HUES64 (cell line): ENCODE results near the gene CARS1. TPM values are rescaled to one million over a fixed set of nuclear protein-coding genes. Genes with fewer than 3 reads are reported as not detected.

Experiments
- H3K27ac ChIP-seq: 2 replicates; pipeline ENCODE4 v1.7.0; 2013; ENCODE audit warnings: low read depth, low read length, inconsistent platforms
- H3K27me3 ChIP-seq: 2 replicates; pipeline ENCODE4 v1.6.1; 2013; ENCODE audit warnings: mild to moderate bottlenecking, low read length; ENCODE audit not compliant: insufficient read depth
- H3K36me3 ChIP-seq: 2 replicates; pipeline ENCODE4 v1.6.1; 2013; ENCODE audit warnings: mild to moderate bottlenecking, low read length; ENCODE audit not compliant: insufficient read depth
- H3K4me1 ChIP-seq: 2 replicates; pipeline ENCODE4 v1.6.1; 2013; ENCODE audit warnings: mild to moderate bottlenecking, low read length, moderate library complexity; ENCODE audit not compliant: insufficient read depth
- H3K4me3 ChIP-seq: 2 replicates; pipeline ENCODE4 v1.5.1; 2013; ENCODE audit warnings: mild to moderate bottlenecking, low read length, moderate library complexity
- H3K9ac ChIP-seq: 2 replicates; pipeline ENCODE4 v1.6.1; 2013; ENCODE audit warnings: mild to moderate bottlenecking, low read depth, low read length
- H3K9me3 ChIP-seq: 2 replicates; pipeline ENCODE4 v1.6.1; 2013; ENCODE audit warnings: low read depth, low read length; ENCODE audit not compliant: insufficient read depth
- WGBS: fragments of 150-250, 120-280 bp; methylation state at CpG from one replicate; pipeline ENCODE4 v1.1.7; 2013; ENCODE audit warnings: missing lambda C conversion rate; 5-methylcytosine and 5-hydroxymethylcytosine counted together
- polyA plus RNA-seq, 2 experiments: library from polyadenylated mRNA; stranded (reverse); fragments of 50-300 nt; gene quantifications; one replicate each; pipeline ENCODE4 v1.2.3, GENCODE V29; 2013

The CARS1 gene
- 49.3 TPM for polyA plus RNA-seq (2013, experiment 1 of 2)
- polyA plus RNA-seq (2013, experiment 2 of 2) = 45.2 TPM

DNA sequence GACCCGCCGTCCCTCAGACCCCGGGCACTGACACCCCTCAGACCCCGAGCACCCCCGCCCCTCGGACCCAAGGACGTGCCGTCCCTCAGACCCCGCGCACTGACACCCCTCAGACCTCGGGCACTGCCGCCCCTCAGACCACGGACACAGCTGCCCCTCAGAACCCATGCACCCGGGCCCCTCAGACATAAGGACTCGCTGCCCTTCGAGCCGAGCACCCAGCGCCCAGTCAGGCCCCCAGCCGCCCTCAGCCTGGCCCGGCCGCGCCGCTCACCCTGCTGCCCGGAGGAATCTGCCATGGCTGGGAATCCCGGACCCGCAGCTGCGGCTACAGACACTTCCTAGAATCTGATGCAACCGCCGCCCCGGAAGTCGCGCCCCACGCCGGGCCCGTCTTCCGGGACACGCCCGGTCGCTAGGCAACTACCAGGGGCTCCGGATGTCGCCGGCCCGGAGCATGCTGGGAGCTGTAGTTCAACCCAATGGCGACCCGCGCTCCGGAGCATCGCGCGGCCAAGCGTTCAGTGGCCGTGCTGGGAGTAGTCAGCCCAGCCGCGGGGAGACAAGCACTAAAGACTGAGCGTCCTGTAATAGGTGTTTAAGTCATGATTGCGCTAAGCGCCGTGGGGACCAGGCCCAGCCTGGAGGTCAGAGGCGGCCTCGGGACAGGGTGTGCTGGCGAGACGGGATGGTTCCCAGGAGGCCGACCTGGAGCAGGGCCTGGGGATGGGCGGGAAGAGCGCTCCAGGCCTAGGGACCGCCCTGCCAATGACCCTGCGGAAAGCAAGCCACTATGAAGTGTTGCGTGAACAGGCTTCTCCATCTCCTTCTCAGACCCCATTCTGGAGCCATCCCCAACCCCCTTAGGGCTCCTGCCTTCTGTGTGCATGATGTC is at the start of gene CARS1:
Gene CARS1, minus strand, starts transcription at position 355 of the 895 bp plus-strand sequence. Its CDS starts 56 bp downstream, at position 299.
- H3K9ac ChIP-seq = peak within 1 kb of the TSS; percentile 97
- H3K27me3 ChIP-seq = no peaks in the 10 kb centered on the region
- peak within 1 kb of the TSS; percentile 99 for H3K4me3 ChIP-seq
- H3K36me3 ChIP-seq = peaks cover 9% of the 10 kb centered on the region
- 1% methylated on average over 68 of the region's 68 CpGs for whole genome bisulfite sequencing
- peak within 1 kb of the TSS; percentile 95; the same call in 1 of the 2 replicates for H3K27ac ChIP-seq
- H3K9me3 ChIP-seq = no peaks in the 10 kb centered on the region
- H3K4me1 ChIP-seq = peaks cover 11% of the 10 kb centered on the region; the same call in 1 of the 2 replicates

DNA sequence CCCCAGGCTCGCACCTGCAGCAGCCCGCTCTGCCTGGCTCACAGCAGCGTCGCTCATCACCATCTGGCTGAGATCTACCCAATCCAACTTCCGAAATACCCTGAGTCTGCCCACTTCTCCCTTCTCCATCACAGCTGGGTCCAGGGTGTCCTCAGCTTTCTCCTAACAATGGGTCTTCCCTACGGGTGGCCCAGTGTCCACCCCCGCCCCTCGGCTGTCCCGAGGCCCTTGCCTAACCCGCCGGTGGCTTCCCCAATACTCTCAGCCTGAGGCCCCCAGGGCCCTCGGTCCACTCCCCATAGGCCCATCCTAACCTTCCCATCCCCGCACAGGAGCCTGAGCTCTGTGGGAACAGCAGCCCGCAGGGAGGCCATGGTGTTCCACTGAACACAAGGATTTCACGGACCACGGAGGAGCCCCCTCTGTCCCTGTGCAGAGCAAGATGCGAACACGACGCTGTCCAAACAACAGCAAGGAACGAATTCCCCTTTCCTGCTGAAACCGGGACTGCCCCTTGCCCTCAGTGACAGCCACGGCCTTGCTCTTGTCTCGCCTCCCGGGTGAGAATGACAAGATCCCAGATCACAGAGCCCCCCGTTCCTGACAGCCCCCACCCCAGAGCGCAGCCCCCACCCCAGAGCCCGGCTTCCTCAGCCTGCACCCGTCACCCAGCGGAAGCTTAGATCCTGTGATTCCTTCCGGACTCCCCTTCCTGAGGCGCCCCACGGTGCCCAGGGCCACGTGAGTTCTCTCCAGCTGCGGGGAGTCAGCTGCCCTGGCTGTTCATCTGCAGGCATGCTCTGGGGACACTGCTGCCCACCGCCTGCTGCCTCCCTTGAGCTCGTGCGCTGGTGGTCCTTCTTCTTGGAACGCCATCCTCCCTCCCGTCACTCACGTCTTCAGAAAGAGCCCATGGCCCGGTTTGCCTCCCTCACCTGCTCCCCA is 48.8 kb upstream of the CARS1 start:
- Histone ChIP-seq H3K4me3 (no peak overlapping the region), H3K4me1 (no peaks in the 10 kb centered on the region), H3K36me3 (no peaks in the 10 kb centered on the region), H3K27me3 (no peaks in the 10 kb centered on the region), H3K9ac (no peak overlapping the region), H3K27ac (no peak overlapping the region), H3K9me3 (no peaks in the 10 kb centered on the region)
- 91% methylated on average over 41 of the region's 41 CpGs for WGBS

DNA sequence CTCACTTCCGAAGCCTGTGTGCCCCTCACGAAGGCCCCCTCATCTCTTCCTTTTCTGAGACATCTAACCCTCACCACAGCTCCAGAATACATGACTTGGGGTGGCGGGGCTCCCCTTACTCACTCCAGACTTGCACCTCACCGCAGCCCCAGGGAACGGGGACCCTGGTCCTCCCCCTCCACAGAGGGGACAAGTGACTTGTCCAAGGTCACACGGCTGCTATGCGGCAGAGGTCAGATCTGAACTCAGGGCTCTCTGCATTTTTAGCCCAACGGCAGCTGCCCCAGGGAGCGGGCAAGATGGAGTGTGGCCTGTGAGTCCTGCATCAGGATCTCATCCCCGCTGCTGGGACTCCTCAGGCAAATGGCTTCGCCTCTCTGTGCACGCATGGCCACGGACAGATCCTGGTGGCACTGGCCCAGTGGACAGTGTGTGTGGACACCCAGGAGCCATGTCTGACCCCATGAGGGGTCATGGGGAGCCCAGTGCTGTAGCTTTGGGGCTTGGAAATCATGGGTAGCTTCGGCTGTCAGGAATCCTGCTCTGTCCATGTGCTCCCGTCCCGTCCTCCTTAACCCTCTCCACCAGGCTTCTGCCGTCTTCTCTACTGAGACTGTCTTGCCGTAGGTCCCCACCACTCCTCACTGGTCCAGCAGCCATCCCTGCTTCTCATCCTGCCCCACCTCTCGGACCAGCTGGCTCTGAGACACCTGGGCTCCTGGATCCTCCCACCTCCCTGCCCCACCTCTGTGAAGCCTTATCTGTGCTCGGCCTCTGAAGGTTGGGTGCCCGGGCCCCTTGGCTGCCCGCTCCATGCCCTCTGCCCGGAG is 48.0 kb upstream of the CARS1 start:
- Histone ChIP-seq H3K36me3 (no peaks in the 10 kb centered on the region), H3K9me3 (no peaks in the 10 kb centered on the region), H3K27ac (no peak overlapping the region), H3K4me1 (no peaks in the 10 kb centered on the region), H3K4me3 (no peak overlapping the region), H3K9ac (no peak overlapping the region), H3K27me3 (no peaks in the 10 kb centered on the region)
- 93% methylated on average over 23 of the region's 23 CpGs for WGBS

DNA sequence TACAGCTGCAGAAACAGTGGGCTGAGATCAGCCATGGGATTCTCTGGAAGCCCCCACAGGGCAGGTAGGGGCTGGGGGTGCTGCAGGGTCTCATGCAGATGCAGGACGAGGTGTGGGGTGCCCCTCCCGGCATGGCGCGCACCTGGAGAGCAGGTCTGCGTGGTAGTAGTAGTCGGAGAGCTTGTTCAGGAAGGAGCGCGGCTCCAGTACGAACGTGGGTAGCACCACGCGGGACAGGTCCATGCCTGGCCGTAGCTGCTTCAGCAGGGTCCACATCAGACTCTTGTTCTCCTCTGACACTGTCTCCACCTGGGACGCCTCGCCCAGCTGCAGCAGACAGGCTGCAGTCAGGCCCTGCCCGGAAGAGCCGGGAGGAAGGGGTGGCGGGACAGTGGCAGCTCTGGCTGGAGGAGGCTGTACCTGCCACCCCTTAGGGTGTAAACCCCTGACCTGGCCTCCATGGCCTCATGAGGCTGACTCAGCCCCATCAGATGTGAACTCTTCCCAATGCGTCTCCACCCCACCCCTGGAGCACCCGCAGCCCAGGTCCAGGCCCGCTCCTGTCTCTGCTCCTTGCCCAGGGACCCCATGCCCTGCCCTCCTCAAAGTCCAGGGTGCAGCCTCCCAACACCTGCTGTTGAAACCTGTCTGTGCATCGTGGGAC is 47.0 kb upstream of the CARS1 start:
- WGBS = 92% methylated on average over 22 of the region's 22 CpGs
- Histone ChIP-seq H3K36me3 (no peaks in the 10 kb centered on the region), H3K4me1 (no peaks in the 10 kb centered on the region), H3K4me3 (no peak overlapping the region), H3K27me3 (no peaks in the 10 kb centered on the region), H3K9me3 (no peaks in the 10 kb centered on the region), H3K27ac (no peak overlapping the region), H3K9ac (no peak overlapping the region)

DNA sequence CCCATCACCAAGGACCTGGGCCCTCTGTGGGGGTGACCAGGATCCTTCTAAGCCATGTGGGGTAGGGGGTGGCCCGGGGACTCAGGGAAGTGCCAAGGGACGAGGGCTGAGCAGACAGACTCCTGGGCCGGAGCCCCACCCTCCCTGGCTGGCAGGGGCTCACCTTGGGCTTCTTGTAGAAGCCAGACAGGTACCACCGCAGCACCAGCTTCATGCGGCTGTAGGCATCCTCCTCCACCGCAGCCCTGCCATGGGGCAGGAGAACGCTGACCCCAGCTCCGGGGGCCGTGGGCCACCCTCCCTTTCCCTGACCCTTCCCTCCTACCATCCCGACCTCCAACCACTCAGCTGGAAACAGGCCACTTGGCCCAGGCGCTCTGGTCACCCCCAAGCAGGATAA is 45.9 kb upstream of the CARS1 start:
- H3K4me3 ChIP-seq = no peak overlapping the region
- H3K9me3 ChIP-seq = no peaks in the 10 kb centered on the region
- no peak overlapping the region for H3K9ac ChIP-seq
- 94% methylated on average over 11 of the region's 11 CpGs for WGBS
- H3K27ac ChIP-seq = no peak overlapping the region
- H3K27me3 ChIP-seq = no peaks in the 10 kb centered on the region
- H3K36me3 ChIP-seq = no peaks in the 10 kb centered on the region
- no peaks in the 10 kb centered on the region for H3K4me1 ChIP-seq

DNA sequence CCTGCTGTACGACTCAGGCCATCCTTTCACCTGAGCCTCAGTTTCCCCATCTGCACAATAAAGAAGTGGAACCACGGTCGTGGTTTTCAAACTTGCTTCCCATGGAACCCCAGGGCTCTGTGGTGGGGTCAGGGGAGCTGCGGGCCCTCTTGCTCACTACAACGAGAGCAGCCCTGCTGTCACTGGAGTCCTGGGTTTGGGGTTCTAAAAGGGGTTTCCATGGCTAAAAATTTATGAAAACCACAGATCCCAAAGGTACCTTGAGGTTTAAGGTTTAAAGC is 45.4 kb upstream of the CARS1 start:
- Histone ChIP-seq H3K27ac (no peak overlapping the region), H3K9me3 (no peaks in the 10 kb centered on the region), H3K9ac (no peak overlapping the region), H3K4me1 (no peaks in the 10 kb centered on the region), H3K27me3 (no peaks in the 10 kb centered on the region), H3K36me3 (no peaks in the 10 kb centered on the region), H3K4me3 (no peak overlapping the region)
- WGBS = 90% methylated on average over 5 of the region's 5 CpGs

DNA sequence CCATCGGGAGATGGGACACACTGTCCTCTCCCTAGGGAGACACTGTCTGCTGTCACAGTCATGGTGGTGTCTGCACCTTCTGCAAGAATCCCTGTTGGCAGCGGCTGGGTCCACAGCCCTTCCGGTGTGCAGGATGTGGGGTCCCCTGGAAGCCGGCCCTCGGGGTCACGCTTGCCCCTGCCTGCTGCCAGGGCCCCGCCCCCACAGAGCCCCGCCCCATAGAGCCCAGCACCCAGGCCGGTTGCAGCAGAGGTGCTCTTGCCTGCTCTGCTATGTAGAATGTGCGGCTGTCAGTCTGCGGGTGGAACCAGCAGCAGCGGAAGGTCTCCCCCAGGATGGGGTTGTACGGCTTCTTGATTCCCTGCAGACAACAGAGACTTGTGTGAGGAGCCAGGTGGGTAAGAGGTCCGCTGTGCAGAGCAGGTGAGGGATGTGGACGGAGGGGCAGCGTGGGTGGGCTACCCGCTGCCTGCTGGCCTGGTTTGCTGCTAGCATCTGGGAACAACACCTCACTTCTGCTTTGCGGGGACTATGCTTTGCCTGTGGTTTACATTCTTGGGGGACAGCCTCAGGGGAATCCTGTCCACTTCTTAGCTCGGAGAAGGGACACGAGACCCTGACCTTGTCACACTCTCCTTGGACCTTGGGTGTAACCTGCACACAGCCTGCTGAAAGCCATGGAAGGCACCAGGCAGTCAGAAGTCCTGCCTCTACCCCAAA is 44.9 kb upstream of the CARS1 start:
- H3K9me3 ChIP-seq = no peaks in the 10 kb centered on the region
- no peaks in the 10 kb centered on the region for H3K36me3 ChIP-seq
- H3K27ac ChIP-seq = no peak overlapping the region
- 90% methylated on average over 20 of the region's 20 CpGs for WGBS
- H3K27me3 ChIP-seq = no peaks in the 10 kb centered on the region
- H3K9ac ChIP-seq = no peak overlapping the region
- H3K4me1 ChIP-seq = no peaks in the 10 kb centered on the region
- H3K4me3 ChIP-seq = no peak overlapping the region

DNA sequence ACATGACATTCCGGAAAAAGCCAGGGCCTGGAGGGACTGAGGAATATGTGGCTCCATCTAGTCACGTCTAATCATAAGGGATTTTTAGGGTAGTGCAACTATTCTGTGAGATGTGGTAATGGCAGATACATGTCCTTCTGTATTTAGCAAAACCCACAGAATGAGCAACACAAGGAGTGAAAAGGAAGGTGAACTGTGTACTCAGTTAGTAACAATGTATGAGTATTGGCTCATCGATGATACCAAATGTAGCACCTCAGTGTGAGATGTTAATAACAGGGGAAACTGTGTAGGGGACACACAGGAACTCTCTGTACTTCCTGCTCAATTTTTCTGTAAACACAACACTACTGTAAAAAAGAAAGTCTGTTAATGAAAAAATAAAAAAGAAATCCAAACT is 42.0 kb upstream of the CARS1 start:
- Histone ChIP-seq H3K4me3 (no peak overlapping the region), H3K9me3 (no peaks in the 10 kb centered on the region), H3K27me3 (no peaks in the 10 kb centered on the region), H3K27ac (no peak overlapping the region), H3K4me1 (peaks cover 11% of the 10 kb centered on the region; the same call in 1 of the 2 replicates), H3K9ac (no peak overlapping the region), H3K36me3 (no peaks in the 10 kb centered on the region)
- 91% methylated on average over 3 of the region's 3 CpGs for WGBS

DNA sequence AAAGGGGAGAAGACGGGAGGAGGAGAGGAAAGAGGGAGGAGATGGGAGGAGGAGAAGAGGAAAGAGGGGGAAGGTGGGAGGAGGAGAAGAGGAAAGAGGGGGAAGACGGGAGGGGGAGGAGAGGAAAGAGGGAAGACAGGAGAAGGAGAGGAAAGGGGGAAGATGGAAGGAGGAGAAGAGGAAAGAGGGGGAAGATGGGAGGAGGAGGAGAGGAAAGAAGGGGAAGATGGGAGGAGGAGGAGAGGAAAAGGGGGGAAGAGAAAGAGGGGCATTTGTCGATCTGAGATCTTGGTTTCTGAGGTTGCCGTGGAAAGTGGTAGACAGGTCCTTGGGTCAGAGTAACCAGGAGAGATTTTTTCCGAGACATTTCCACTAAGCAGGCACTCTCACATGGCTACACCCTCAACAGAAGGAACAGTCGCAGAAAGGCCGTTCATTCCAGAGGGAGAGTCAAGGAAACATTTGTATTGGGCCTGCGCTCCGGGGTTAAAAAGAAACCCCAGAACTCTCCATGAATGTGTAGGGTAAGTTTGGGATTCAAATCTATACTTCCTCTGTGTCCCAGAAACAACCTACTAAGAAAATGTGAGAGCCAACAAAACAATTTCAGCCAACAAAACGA is 39.8 kb upstream of the CARS1 start:
- no peak overlapping the region for H3K27ac ChIP-seq
- H3K27me3 ChIP-seq = no peaks in the 10 kb centered on the region
- H3K9ac ChIP-seq = no peak overlapping the region
- H3K4me1 ChIP-seq = peaks cover 11% of the 10 kb centered on the region; the same call in 1 of the 2 replicates
- WGBS = 92% methylated on average over 10 of the region's 10 CpGs
- no peak overlapping the region for H3K4me3 ChIP-seq
- no peaks in the 10 kb centered on the region for H3K9me3 ChIP-seq
- no peaks in the 10 kb centered on the region for H3K36me3 ChIP-seq
